Suppressor macrophage treated with lipopolysaccharide for 1 hour (primary cell): ENCODE results near the gene KCTD14.
"Not testable (repeated sequence)": the region's sequence is repeated elsewhere in the genome, so short reads cannot be mapped to it uniquely, and the experiment has no call there.

Experiments
- DNase-seq, 3 donors: peaks; one replicate each; pipeline ENCODE4 v3.0.0-alpha.2; 2020 to 2022

Gene KCTD14

GRCh38 chr11:78020246-78020645 is 2.8 kb downstream of the KCTD14 start:
- DNase-seq: no peak

- DNase-seq: no peak
These were observed 3.3 kb downstream of the KCTD14 start for GRCh38 chr11:78019808-78020207.

DNA sequence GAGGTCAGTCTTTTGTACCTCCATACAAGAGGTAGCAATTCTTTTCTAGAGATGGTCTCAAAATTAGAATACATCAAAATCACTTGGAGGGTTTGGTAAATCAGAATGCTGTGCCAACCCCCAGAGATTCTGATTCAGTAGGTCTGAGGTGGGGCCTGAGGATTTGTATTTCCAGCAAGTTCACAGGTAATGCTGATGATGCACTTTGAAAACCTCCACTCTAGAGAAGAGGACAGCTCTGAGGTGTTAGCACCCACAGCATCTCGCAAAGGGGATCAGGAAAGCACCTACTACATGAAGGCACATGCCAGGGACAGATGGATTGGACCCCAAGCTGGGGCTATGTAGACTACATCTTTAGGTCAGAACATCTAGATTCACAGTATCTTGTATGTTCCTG is 7.2 kb downstream of the KCTD14 start:
- no peak for DNase-seq

DNA sequence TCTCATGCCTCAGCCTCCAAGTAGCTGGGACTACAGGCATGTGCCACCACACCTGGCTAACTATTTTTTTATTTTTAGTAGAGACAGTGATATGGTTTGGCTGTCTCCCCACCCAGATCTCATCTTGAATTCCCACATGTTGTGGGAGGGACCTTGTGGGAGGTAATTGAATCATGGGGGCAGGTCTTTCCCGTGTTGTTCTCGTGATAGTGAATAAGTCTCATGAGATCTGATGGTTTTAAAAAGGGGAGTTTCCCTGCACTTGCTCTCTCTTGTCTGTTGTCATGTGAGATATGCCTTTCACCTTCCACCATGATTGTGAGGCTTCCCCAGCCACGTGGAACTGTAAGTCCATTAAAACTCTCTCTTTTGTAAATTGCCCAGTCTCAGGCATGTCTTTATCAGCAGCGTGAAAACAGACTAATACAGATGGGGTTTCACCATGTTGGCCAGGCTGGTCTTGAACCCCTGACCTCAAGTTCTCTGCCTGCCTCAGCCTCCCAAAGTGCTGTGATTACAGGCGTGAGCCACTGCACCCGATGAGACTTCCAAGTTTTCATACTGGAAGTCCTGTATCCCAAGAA is 8.0 kb downstream of the KCTD14 start:
- DNase-seq: peak; percentile 24 to 46 (median 28)

- no peak for DNase-seq
These were observed 11.8 kb downstream of the KCTD14 start for GRCh38 chr11:78011301-78011700.

- no peak for DNase-seq
These were observed 12.3 kb downstream of the KCTD14 start for GRCh38 chr11:78010755-78011154.

DNA sequence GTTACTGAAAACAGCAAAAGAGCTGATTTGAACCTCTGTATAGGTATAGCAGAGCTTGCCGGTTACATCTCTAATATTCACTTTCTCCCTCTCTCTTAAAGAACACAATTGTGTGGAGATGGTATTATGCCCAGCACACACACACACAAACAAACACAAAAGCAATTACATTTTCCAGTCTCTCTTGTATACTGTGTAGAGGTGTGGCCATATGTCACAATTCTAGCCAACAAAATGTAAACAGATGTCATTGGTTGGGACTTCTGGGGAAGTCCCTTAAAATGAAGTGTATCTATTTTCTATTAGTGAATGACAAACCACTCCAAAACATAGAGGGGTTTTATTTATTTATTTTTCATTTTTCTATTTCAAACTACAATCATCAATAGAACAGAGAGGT is 12.8 kb downstream of the KCTD14 start:
- no peak for DNase-seq

GRCh38 chr11:78009062-78009461 is 14.0 kb downstream of the KCTD14 start:
- no peak for DNase-seq

DNA sequence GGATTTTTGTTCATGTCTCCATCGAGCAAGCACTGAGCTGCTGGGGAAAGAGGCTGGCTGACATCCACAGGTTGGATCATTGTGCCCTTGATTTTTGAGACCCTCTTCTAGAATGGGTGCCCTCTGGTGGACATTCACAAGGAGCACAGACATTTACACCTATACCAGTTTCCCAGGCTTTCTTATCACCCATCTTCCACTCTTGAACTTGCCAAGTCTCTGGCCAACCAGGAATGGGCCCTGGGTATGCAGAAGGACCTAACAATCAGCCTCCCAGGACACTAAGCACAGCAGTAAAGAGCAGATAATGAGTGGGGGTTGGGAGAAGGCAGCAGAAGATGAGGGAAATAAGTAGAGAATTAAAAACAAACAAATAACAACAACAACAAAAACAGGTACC is 22.9 kb downstream of the KCTD14 start:
- peak; percentile 50 to 61 (median 60) for DNase-seq

DNA sequence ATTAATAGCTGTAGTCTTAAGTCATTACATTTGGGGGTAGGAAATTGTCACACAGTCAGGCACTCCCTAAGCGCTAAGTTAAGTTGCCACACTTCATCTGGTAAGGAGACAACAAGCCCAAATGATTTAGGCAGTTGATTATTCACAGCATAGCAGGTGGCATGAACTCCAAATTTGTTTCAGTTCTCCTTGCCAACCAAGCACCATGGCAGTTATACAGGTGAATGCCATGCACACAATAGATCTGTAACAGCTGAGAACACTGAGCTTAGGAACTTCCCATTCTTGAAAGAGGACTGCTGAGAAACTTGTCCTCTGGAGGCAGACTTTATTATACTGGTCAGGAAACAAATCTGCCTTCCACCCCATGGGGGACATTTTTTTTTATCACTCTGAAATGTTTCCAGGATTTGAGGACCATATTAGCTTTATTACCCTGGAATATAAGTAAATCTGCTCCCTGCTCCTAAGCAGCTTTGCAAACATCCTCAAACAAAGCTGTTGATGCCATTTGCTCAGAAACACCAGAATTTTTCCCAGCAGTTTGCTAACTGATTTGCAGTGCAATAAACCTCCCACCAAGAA is 23.5 kb downstream of the KCTD14 start:
- no peak for DNase-seq

- DNase-seq: peak; percentile 99
These were observed 28.4 kb downstream of the KCTD14 start, which contains the start of gene INTS4 for GRCh38 chr11:77994434-77995362. Gene INTS4 (minus strand): TSS chr11:77994668. CDS start chr11:77994643, 25 bp downstream.

GRCh38 chr11:77993902-77994301 is 29.2 kb downstream of the KCTD14 start:
- DNase-seq: no peak

- DNase-seq: no peak
These were observed 32.1 kb downstream of the KCTD14 start for GRCh38 chr11:77990981-77991380.

DNA sequence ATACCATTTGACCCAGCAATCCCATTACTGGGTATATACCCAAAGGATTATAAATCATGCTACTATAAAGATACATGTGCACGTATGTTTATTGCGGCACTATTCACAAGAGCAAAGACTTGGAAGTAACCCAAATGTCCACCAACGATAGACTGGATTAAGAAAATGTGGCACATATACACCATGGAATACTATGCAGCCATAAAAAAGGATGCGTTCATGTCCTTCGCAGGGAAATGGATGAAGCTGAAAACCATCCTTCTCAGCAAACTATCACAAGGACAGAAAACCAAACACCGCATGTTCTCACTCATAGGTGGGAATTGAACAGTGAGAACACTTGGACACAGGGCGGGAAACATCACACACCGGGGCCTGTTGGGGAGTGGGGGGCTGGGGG is 36.6 kb downstream of the KCTD14 start:
- not testable (repeated sequence) for DNase-seq

- no peak for DNase-seq
These were observed 41.6 kb downstream of the KCTD14 start for GRCh38 chr11:77981346-77981947.

- DNase-seq: peak in 1 of 3 donors; percentile 13
These were observed 54.7 kb downstream of the KCTD14 start for GRCh38 chr11:77968337-77968736.

DNA sequence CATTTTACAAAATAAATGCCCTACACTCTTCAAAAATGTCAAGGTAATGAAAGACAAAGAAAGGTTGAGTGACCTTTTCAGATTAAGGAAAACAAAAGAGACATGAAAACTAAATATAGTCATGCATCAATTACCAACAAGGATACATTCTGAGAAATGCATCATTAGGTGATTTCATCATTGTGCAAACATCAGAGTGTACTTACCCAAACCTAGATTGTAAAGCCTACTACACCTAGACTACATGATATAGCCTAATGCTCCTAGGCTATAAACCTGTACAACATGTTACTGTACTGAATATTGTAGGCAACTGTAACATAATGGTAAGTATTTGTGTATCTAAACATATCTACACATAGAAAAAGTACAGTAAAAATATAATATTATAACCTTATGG is 55.3 kb downstream of the KCTD14 start:
- DNase-seq: no peak

GRCh38 chr11:77967121-77967520 is 56.0 kb downstream of the KCTD14 start:
- no peak for DNase-seq

- DNase-seq: no peak
These were observed 56.7 kb downstream of the KCTD14 start for GRCh38 chr11:77966338-77966737.
